OCI-LY1 (cell line): Measurements from ENCODE around the gene DOCK1.

Source experiments
- H2AFZ ChIP-seq: fragments of 200-600 bp; sonication (generic), shearing (Covaris generic); 2 replicates; pipeline ENCODE4 v1.6.0; 2014; ENCODE audit warnings: antibody characterized with exemption, mild to moderate bottlenecking, low read length
- H3F3A ChIP-seq: fragments of 200-600 bp; sonication (generic), shearing (Covaris generic); 2 replicates; pipeline ENCODE4 v1.6.0; 2014; ENCODE audit warnings: mild to moderate bottlenecking, antibody characterized with exemption, low read length, moderate library complexity; ENCODE audit not compliant: insufficient read depth
- H3K27ac ChIP-seq: fragments of 200-600 bp; sonication (generic); 2 replicates; pipeline ENCODE4 v1.5.1; 2014; ENCODE audit warnings: low read length, mixed run types, mild to moderate bottlenecking, low read depth; ENCODE audit not compliant: poor library complexity, severe bottlenecking
- H3K27me3 ChIP-seq: fragments of 200-600 bp; sonication (generic); 2 replicates; pipeline ENCODE4 v1.6.0; 2014; ENCODE audit warnings: antibody characterized with exemption, mild to moderate bottlenecking, low read length, moderate library complexity; ENCODE audit not compliant: insufficient read depth
- H3K36me3 ChIP-seq: fragments of 200-600 bp; sonication (generic); 2 replicates; pipeline ENCODE4 v1.6.1; 2014; ENCODE audit warnings: mild to moderate bottlenecking, antibody characterized with exemption, low read length, moderate library complexity, mixed read lengths; ENCODE audit not compliant: insufficient read depth
- H3K4me1 ChIP-seq: fragments of 200-600 bp; sonication (generic); 2 replicates; pipeline ENCODE4 v1.5.1; 2014; ENCODE audit warnings: mild to moderate bottlenecking, low read length, moderate library complexity; ENCODE audit not compliant: insufficient read depth, severe bottlenecking
- H3K4me2 ChIP-seq: fragments of 200-600 bp; sonication (generic), shearing (Covaris generic); 2 replicates; pipeline ENCODE4 v1.6.1; 2014; ENCODE audit warnings: low read length
- H3K4me3 ChIP-seq: fragments of 200-600 bp; sonication (generic); 2 replicates; pipeline ENCODE4 v1.5.1; 2014; ENCODE audit warnings: low read length, low read depth, mild to moderate bottlenecking, mixed read lengths; ENCODE audit not compliant: poor library complexity, severe bottlenecking
- H3K79me2 ChIP-seq: fragments of 200-600 bp; shearing (Covaris generic); 2 replicates; pipeline ENCODE4 v1.6.1; 2016; ENCODE audit warnings: mixed run types, low read length, mixed read lengths; ENCODE audit not compliant: insufficient read depth
- H3K9ac ChIP-seq: fragments of 200-600 bp; sonication (generic), shearing (Covaris generic); 2 replicates; pipeline ENCODE4 v1.6.1; 2014; ENCODE audit warnings: mild to moderate bottlenecking, low read length, mixed read lengths
- H3K9me2 ChIP-seq: fragments of 200-600 bp; sonication (generic), shearing (Covaris generic); 2 replicates; pipeline ENCODE4 v1.6.1; 2014; ENCODE audit warnings: low read depth, mild to moderate bottlenecking, low read length, mixed read lengths
- H3K9me3 ChIP-seq: fragments of 200-600 bp; shearing (Covaris generic); 2 replicates; pipeline ENCODE4 v1.6.1; 2014; ENCODE audit warnings: low read length, mixed read lengths
- H4K20me1 ChIP-seq: fragments of 200-600 bp; sonication (generic), shearing (Covaris generic); 2 replicates; pipeline ENCODE4 v1.6.0; 2016; ENCODE audit warnings: mild to moderate bottlenecking, low read length; ENCODE audit not compliant: insufficient read depth
- EZH2 ChIP-seq: fragments of 200-600 bp; sonication (generic), shearing (Covaris generic); IDR thresholded peaks from 2 replicates; pipeline ENCODE4 v1.8.0; 2017; ENCODE audit warnings: borderline replicate concordance, mixed run types, mild to moderate bottlenecking, antibody characterized with exemption, low read length, moderate library complexity, mixed read lengths
- TF ChIP-seq, protein P1 (sequence below): fragments of 200-600 bp; sonication (generic), shearing (Covaris generic); IDR thresholded peaks from 2 replicates; pipeline ENCODE4 v1.5.1; 2017; ENCODE audit warnings: mild to moderate bottlenecking, antibody characterized with exemption, low read length, moderate library complexity, mixed read lengths

DOCK1 gene

GRCh38 chr10:126929391-126929790 is 24.2 kb downstream of the DOCK1 start:
- H3K79me2 ChIP-seq: no peaks in the 10 kb centered on the region
- H3F3A ChIP-seq: no peaks in the 10 kb centered on the region
- no peak overlapping the region for H3K9ac ChIP-seq
- H4K20me1 ChIP-seq: no peaks in the 10 kb centered on the region
- TF ChIP-seq, protein P1, sequence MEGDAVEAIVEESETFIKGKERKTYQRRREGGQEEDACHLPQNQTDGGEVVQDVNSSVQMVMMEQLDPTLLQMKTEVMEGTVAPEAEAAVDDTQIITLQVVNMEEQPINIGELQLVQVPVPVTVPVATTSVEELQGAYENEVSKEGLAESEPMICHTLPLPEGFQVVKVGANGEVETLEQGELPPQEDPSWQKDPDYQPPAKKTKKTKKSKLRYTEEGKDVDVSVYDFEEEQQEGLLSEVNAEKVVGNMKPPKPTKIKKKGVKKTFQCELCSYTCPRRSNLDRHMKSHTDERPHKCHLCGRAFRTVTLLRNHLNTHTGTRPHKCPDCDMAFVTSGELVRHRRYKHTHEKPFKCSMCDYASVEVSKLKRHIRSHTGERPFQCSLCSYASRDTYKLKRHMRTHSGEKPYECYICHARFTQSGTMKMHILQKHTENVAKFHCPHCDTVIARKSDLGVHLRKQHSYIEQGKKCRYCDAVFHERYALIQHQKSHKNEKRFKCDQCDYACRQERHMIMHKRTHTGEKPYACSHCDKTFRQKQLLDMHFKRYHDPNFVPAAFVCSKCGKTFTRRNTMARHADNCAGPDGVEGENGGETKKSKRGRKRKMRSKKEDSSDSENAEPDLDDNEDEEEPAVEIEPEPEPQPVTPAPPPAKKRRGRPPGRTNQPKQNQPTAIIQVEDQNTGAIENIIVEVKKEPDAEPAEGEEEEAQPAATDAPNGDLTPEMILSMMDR: no peak
- no peak for TF ChIP-seq EZH2
- no peaks in the 10 kb centered on the region for H3K36me3 ChIP-seq
- no peak overlapping the region for H3K4me3 ChIP-seq
- no peaks in the 10 kb centered on the region for H3K9me2 ChIP-seq
- no peak overlapping the region for H2AFZ ChIP-seq
- H3K9me3 ChIP-seq: no peaks in the 10 kb centered on the region
- H3K4me1 ChIP-seq: no peaks in the 10 kb centered on the region
- no peak overlapping the region for H3K4me2 ChIP-seq
- no peak overlapping the region for H3K27ac ChIP-seq
- no peaks in the 10 kb centered on the region for H3K27me3 ChIP-seq

DNA sequence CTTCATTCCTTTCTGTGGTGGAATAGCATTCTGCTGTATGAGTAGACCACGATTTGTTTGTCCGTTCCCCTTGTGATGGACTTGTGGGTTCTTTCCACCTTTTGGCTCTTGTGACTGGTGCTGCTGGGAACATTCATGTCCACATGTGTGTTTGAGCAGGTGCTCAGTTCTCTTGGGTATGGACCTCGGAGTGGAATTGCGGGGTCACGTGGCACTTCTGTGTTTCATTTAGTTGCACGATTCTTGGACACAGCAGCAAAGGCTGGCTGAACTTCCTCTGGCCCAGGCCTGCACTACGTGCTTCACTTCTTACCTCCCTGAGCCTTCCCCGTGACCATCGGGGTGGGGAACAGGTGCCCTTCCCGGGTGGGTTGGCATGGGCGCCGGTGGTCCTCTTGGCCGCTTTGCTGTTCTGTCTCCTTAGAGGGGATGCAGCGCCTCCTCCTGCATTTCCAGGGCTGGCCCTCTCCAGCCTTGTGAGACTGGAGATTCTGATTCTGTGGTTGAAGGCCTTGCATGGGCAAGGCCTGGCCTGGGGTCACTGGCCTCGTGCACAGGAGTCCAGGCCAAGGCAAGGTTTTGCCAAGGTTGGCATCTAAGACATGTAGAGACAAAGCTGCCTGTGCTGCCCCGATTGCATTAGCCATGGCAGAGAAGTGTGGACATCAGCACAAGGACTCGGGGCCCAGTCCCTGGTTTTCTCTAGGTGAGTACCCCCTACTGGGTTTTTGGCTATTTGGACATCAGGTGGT is 25.1 kb downstream of the DOCK1 start:
- no peak overlapping the region for H3K4me3 ChIP-seq
- H3K27me3 ChIP-seq: no peaks in the 10 kb centered on the region
- no peaks in the 10 kb centered on the region for H3K36me3 ChIP-seq
- H3K79me2 ChIP-seq: no peaks in the 10 kb centered on the region
- no peak overlapping the region for H3K27ac ChIP-seq
- no peak overlapping the region for H2AFZ ChIP-seq
- no peak for TF ChIP-seq EZH2
- TF ChIP-seq, protein P1: no peak
- H3K9me3 ChIP-seq: no peaks in the 10 kb centered on the region
- H3K9me2 ChIP-seq: no peaks in the 10 kb centered on the region
- H3K4me2 ChIP-seq: no peak overlapping the region
- H3K4me1 ChIP-seq: no peaks in the 10 kb centered on the region
- no peak overlapping the region for H3K9ac ChIP-seq
- H4K20me1 ChIP-seq: no peaks in the 10 kb centered on the region
- no peaks in the 10 kb centered on the region for H3F3A ChIP-seq

GRCh38 chr10:126930883-126931503 is 25.8 kb downstream of the DOCK1 start:
- no peak overlapping the region for H2AFZ ChIP-seq
- H3K4me2 ChIP-seq: no peak overlapping the region
- no peak overlapping the region for H3K9ac ChIP-seq
- H3F3A ChIP-seq: no peaks in the 10 kb centered on the region
- no peak overlapping the region for H3K27ac ChIP-seq
- TF ChIP-seq EZH2: no peak
- TF ChIP-seq, protein P1: no peak
- no peaks in the 10 kb centered on the region for H3K4me1 ChIP-seq
- H3K9me3 ChIP-seq: no peaks in the 10 kb centered on the region
- H3K36me3 ChIP-seq: no peaks in the 10 kb centered on the region
- H3K4me3 ChIP-seq: no peak overlapping the region
- H3K9me2 ChIP-seq: no peaks in the 10 kb centered on the region
- no peaks in the 10 kb centered on the region for H3K27me3 ChIP-seq
- no peaks in the 10 kb centered on the region for H4K20me1 ChIP-seq
- H3K79me2 ChIP-seq: no peaks in the 10 kb centered on the region
